IPS DF 6.9 (cell line): ENCODE measurements around the gene PRKACG.
"Not testable (repeated sequence)": the region's sequence is repeated elsewhere in the genome, so short reads cannot be mapped to it uniquely, and the experiment has no call there.

Source experiments
- DNase-seq: peaks from one replicate; pipeline ENCODE4 v3.0.0-alpha.2; 2013; ENCODE audit warnings: low read depth, low spot score
- H3K27ac ChIP-seq: one replicate; pipeline ENCODE4 v1.5.1; 2013; ENCODE audit warnings: low read length, control low read depth
- H3K27me3 ChIP-seq: 2 replicates; pipeline ENCODE4 v1.6.1; 2013; ENCODE audit warnings: mild to moderate bottlenecking, low read length; ENCODE audit not compliant: control insufficient read depth, insufficient read depth
- H3K36me3 ChIP-seq: 2 replicates; pipeline ENCODE4 v1.6.1; 2013; ENCODE audit warnings: low read length; ENCODE audit not compliant: control insufficient read depth, insufficient read depth
- H3K4me1 ChIP-seq: 2 replicates; pipeline ENCODE4 v1.6.1; 2013; ENCODE audit warnings: low read length; ENCODE audit not compliant: control insufficient read depth, insufficient read depth
- H3K4me3 ChIP-seq: 2 replicates; pipeline ENCODE4 v1.5.1; 2013; ENCODE audit warnings: mild to moderate bottlenecking, low read length
- H3K9me3 ChIP-seq: 2 replicates; pipeline ENCODE4 v1.6.1; 2013; ENCODE audit warnings: low read length, inconsistent platforms; ENCODE audit not compliant: control insufficient read depth, insufficient read depth
- WGBS: extraction: QIAGEN DNeasy Blood & Tissue Kit; methylation state at CpG from one replicate; pipeline ENCODE4 v1.1.7; 2013; ENCODE audit warnings: mixed read lengths, missing lambda C conversion rate; ENCODE audit not compliant: insufficient read length, insufficient coverage; 5-methylcytosine and 5-hydroxymethylcytosine counted together

The PRKACG gene

GRCh38 chr9:69014013-69014412 is at the start of gene PRKACG:
TSS of gene PRKACG (minus strand) at chr9:69014113. CDS start at chr9:69014092, 21 bp downstream.
- H3K36me3 ChIP-seq = no peaks in the 10 kb centered on the region
- H3K4me1 ChIP-seq = no peaks in the 10 kb centered on the region
- no peaks in the 10 kb centered on the region for H3K27me3 ChIP-seq
- no peak for DNase-seq
- no CpG with 5 or more reads among the region's 29 CpGs for WGBS
- no peak within 1 kb of the TSS for H3K4me3 ChIP-seq
- H3K27ac ChIP-seq = no peak within 1 kb of the TSS
- H3K9me3 ChIP-seq = no peaks in the 10 kb centered on the region

- WGBS = no CpG with 5 or more reads among the region's 5 CpGs
- Histone ChIP-seq H3K27me3 (no peaks in the 10 kb centered on the region), H3K4me3 (no peak overlapping the region), H3K27ac (no peak overlapping the region), H3K36me3 (0 out of 2 replicates have a peak, but pooled peaks cover 4% of the 10 kb centered on the region), H3K4me1 (peaks cover 3% of the 10 kb centered on the region), H3K9me3 (no peaks in the 10 kb centered on the region)
- no peak for DNase-seq
Measured at GRCh38 chr9:69062195-69062594, 48.3 kb upstream of the PRKACG start.

GRCh38 chr9:69060766-69061165 is 46.9 kb upstream of the PRKACG start:
- no peaks in the 10 kb centered on the region for H3K9me3 ChIP-seq
- WGBS = no CpG with 5 or more reads among the region's 1 CpG
- no peaks in the 10 kb centered on the region for H3K27me3 ChIP-seq
- DNase-seq = no peak
- H3K36me3 ChIP-seq = 0 out of 2 replicates have a peak, but pooled peaks cover 2% of the 10 kb centered on the region
- peaks cover 3% of the 10 kb centered on the region; the same call in 1 of the 2 replicates for H3K4me1 ChIP-seq
- no peak overlapping the region for H3K27ac ChIP-seq
- no peak overlapping the region for H3K4me3 ChIP-seq

- whole genome bisulfite sequencing = no CpG with 5 or more reads among the region's 2 CpGs
- no peak for DNase-seq
- H3K4me3 ChIP-seq = no peak overlapping the region
Measured at GRCh38 chr9:69058101-69058500, 44.2 kb upstream of the PRKACG start.

GRCh38 chr9:69056191-69056815 is 42.4 kb upstream of the PRKACG start:
- no peaks in the 10 kb centered on the region for H3K9me3 ChIP-seq
- no peak overlapping the region for H3K4me3 ChIP-seq
- no CpG with 5 or more reads among the region's 4 CpGs for WGBS
- peaks cover 3% of the 10 kb centered on the region; the same call in 1 of the 2 replicates for H3K4me1 ChIP-seq
- H3K27ac ChIP-seq = no peak overlapping the region
- no peak for DNase-seq
- no peaks in the 10 kb centered on the region for H3K27me3 ChIP-seq
- no peaks in the 10 kb centered on the region for H3K36me3 ChIP-seq

More at GRCh38 chr9:69058101-69058500, 44.2 kb upstream of the PRKACG start:
- Histone ChIP-seq H3K27me3 (no peaks in the 10 kb centered on the region), H3K9me3 (no peaks in the 10 kb centered on the region), H3K27ac (no peak overlapping the region), H3K4me1 (peaks cover 3% of the 10 kb centered on the region; the same call in 1 of the 2 replicates), H3K36me3 (no peaks in the 10 kb centered on the region)

- no peaks in the 10 kb centered on the region for H3K27me3 ChIP-seq
- no peaks in the 10 kb centered on the region for H3K4me1 ChIP-seq
- WGBS = no CpG with 5 or more reads among the region's 1 CpG
- no peak for DNase-seq
- no peak overlapping the region for H3K4me3 ChIP-seq
- H3K27ac ChIP-seq = no peak overlapping the region
- no peaks in the 10 kb centered on the region for H3K36me3 ChIP-seq
- H3K9me3 ChIP-seq = no peaks in the 10 kb centered on the region
Measured at GRCh38 chr9:69054989-69055388, 41.1 kb upstream of the PRKACG start.

GRCh38 chr9:69050936-69051335 is 37.0 kb upstream of the PRKACG start:
- not testable (repeated sequence) for H3K4me1 ChIP-seq, H3K27ac ChIP-seq, H3K27me3 ChIP-seq, H3K9me3 ChIP-seq, H3K4me3 ChIP-seq, DNase-seq
- no CpG with 5 or more reads among the region's 12 CpGs for WGBS
- H3K36me3 ChIP-seq = 0 out of 2 replicates have a peak, but pooled peaks cover 11% of the 10 kb centered on the region

GRCh38 chr9:69049094-69049493 is 35.2 kb upstream of the PRKACG start:
- Histone ChIP-seq H3K36me3 (0 out of 2 replicates have a peak, but pooled peaks cover 11% of the 10 kb centered on the region), H3K9me3 (no peaks in the 10 kb centered on the region), H3K27me3 (no peaks in the 10 kb centered on the region), H3K4me1 (peaks cover 3% of the 10 kb centered on the region; the same call in 1 of the 2 replicates), H3K27ac (no peak overlapping the region), H3K4me3 (no peak overlapping the region)
- DNase-seq = no peak
- no CpG with 5 or more reads among the region's 6 CpGs for WGBS

- DNase-seq = no peak
- no CpG with 5 or more reads among the region's 4 CpGs for WGBS
- Histone ChIP-seq H3K27me3 (no peaks in the 10 kb centered on the region), H3K4me1 (peaks cover 3% of the 10 kb centered on the region; the same call in 1 of the 2 replicates), H3K27ac (no peak overlapping the region), H3K4me3 (no peak overlapping the region), H3K9me3 (no peaks in the 10 kb centered on the region), H3K36me3 (0 out of 2 replicates have a peak, but pooled peaks cover 11% of the 10 kb centered on the region)
Measured at GRCh38 chr9:69047371-69047770, 33.5 kb upstream of the PRKACG start.

- Histone ChIP-seq H3K9me3 (no peaks in the 10 kb centered on the region), H3K4me3 (no peak overlapping the region), H3K27me3 (no peaks in the 10 kb centered on the region), H3K4me1 (peaks cover 3% of the 10 kb centered on the region; the same call in 1 of the 2 replicates), H3K27ac (no peak overlapping the region), H3K36me3 (0 out of 2 replicates have a peak, but pooled peaks cover 11% of the 10 kb centered on the region)
- DNase-seq = no peak
- WGBS = no CpG with 5 or more reads among the region's 4 CpGs
Measured at GRCh38 chr9:69046723-69047122, 32.8 kb upstream of the PRKACG start.

- Histone ChIP-seq H3K4me1 (peaks cover 3% of the 10 kb centered on the region; the same call in 1 of the 2 replicates), H3K27ac (no peak overlapping the region), H3K36me3 (0 out of 2 replicates have a peak, but pooled peaks cover 11% of the 10 kb centered on the region), H3K27me3 (no peaks in the 10 kb centered on the region), H3K4me3 (no peak overlapping the region), H3K9me3 (no peaks in the 10 kb centered on the region)
- DNase-seq = no peak
- WGBS = no CpG with 5 or more reads among the region's 4 CpGs
Measured at GRCh38 chr9:69045821-69046220, 31.9 kb upstream of the PRKACG start.
